Keratinocyte (primary cell): ENCODE measurements around the gene MOG. TPM values are rescaled to one million over a fixed set of nuclear protein-coding genes. Genes with fewer than 3 reads are reported as not detected.
A peak's percentile ranks its signal among the peaks of the same experiment; 100 is the strongest.

ENCODE experiments used
- DNase-seq: peaks from one replicate; pipeline ENCODE4 v3.0.0-alpha.2; 2011; ENCODE audit warnings: low read depth, missing footprints, low spot score
- FAIRE-seq: peaks from 2 replicates; lab custom pipeline; 2011; peaks lifted over from hg19 to GRCh38; lab: Jason Lieb, UNC
- H2AFZ ChIP-seq: 2 replicates; pipeline ENCODE4 v1.6.0; 2012; ENCODE audit warnings: low read length, control low read depth, inconsistent platforms; ENCODE audit not compliant: control insufficient read depth
- H3K27ac ChIP-seq: 2 replicates; pipeline ENCODE4 v1.5.1; 2011; ENCODE audit warnings: low read length; ENCODE audit not compliant: control insufficient read depth, insufficient read depth
- H3K27me3 ChIP-seq: 3 replicates; pipeline ENCODE4 v1.6.0; 2011; ENCODE audit warnings: low read length; ENCODE audit not compliant: control insufficient read depth, insufficient read depth; ENCODE audit errors: extremely low read depth
- H3K36me3 ChIP-seq, 2 experiments: 2 replicates in 1 of 2; 3 replicates in 1 of 2; pipeline ENCODE4 v1.5.1; 2011; ENCODE audit warnings: low read length in 2 of 2, mild to moderate bottlenecking in 1 of 2; ENCODE audit not compliant: control insufficient read depth in 2 of 2, insufficient read depth in 2 of 2; ENCODE audit errors: extremely low read depth in 1 of 2
- H3K4me1 ChIP-seq: 3 replicates; pipeline ENCODE4 v1.5.1; 2011; ENCODE audit warnings: low read length; ENCODE audit not compliant: control insufficient read depth, insufficient read depth; ENCODE audit errors: extremely low read depth
- H3K4me2 ChIP-seq: 3 replicates; pipeline ENCODE4 v1.6.0; 2011; ENCODE audit warnings: low read depth, low read length; ENCODE audit not compliant: control insufficient read depth, insufficient read depth; ENCODE audit errors: extremely low read depth
- H3K4me3 ChIP-seq, 3 experiments: fragments of 200-600 bp in 1 of 3; sonication (generic) in 1 of 3; 2 replicates in 2 of 3; 3 replicates in 1 of 3; pipeline ENCODE4 v1.5.1; 2011 to 2016; ENCODE audit warnings: low read length in 3 of 3, mild to moderate bottlenecking in 3 of 3, control low read depth in 2 of 3, inconsistent platforms in 1 of 3, low read depth in 1 of 3, mixed read lengths in 1 of 3, mixed run types in 1 of 3, moderate library complexity in 1 of 3; ENCODE audit not compliant: control insufficient read depth in 2 of 3, insufficient read depth in 2 of 3; ENCODE audit errors: extremely low read depth in 1 of 3
- H3K79me2 ChIP-seq: 2 replicates; pipeline ENCODE4 v1.6.0; 2012; ENCODE audit warnings: low read length; ENCODE audit not compliant: control insufficient read depth, insufficient read depth
- H3K9ac ChIP-seq: 3 replicates; pipeline ENCODE4 v1.6.0; 2011; ENCODE audit warnings: low read length; ENCODE audit not compliant: control insufficient read depth, insufficient read depth; ENCODE audit errors: extremely low read depth
- H3K9me1 ChIP-seq: 3 replicates; pipeline ENCODE4 v1.6.0; 2011; ENCODE audit warnings: low read length; ENCODE audit not compliant: control insufficient read depth, insufficient read depth; ENCODE audit errors: extremely low read depth
- H3K9me3 ChIP-seq: 2 replicates; pipeline ENCODE4 v1.5.1; 2012; ENCODE audit warnings: low read depth, low read length; ENCODE audit not compliant: control insufficient read depth
- H4K20me1 ChIP-seq: 3 replicates; pipeline ENCODE4 v1.6.0; 2011; ENCODE audit warnings: low read length; ENCODE audit not compliant: control insufficient read depth, insufficient read depth; ENCODE audit errors: extremely low read depth
- CTCF ChIP-seq, 3 experiments: IDR thresholded peaks in 1 of 3; conservative IDR thresholded peaks in 1 of 3; optimal IDR thresholded peaks in 1 of 3; 2 replicates in 2 of 3; 3 replicates in 1 of 3; pipeline versions ENCODE3 to v1.5.1; 2011; ENCODE audit warnings: low read length in 3 of 3, mild to moderate bottlenecking in 3 of 3, moderate library complexity in 2 of 3, control low read depth in 1 of 3, inconsistent platforms in 1 of 3; ENCODE audit not compliant: insufficient read depth in 2 of 3; ENCODE audit errors: extremely low read depth in 1 of 3
- EZH2 ChIP-seq: IDR thresholded peaks from one replicate; pipeline ENCODE4 v1.6.1; 2012; ENCODE audit warnings: inconsistent platforms, mild to moderate bottlenecking, low read length, moderate library complexity
- dilution Hi-C: fragments of 300-500 bp; cut with MboI; formaldehyde crosslinking; loops from one replicate; pipeline ENCODE4 v1.7.0; 2020; ENCODE audit warnings: low sequenced_read_pairs; ENCODE audit not compliant: extremely low pct_ligation_motif_present
- polyA plus RNA-seq, 5 experiments: library from polyadenylated mRNA; depleted of rRNA in 3 of 5; stranded (reverse) in 3 of 5; stranded (forward) in 1 of 5; unstranded in 1 of 5; fragments of >200 nt; gene quantifications; 1 replicate in 1 of 5; 2 replicates in 3 of 5; 3 replicates in 1 of 5; pipeline versions ENCODE4 v1.2.1 to v1.2.3, GENCODE V29; 2011 to 2012; ENCODE audit warnings: missing spikeins in 2 of 5, low read depth in 1 of 5, low replicate concordance in 1 of 5

The MOG gene
- polyA plus RNA-seq, 1 donor (not counting 4 experiments of a cell fraction or from before 2014, with no cell fraction given): not detected

- Histone ChIP-seq H3K4me3 (peak within 1 kb of the TSS in 2 of 3 experiments; percentile 29 to 74), H3K9me1 (no peaks in the 10 kb centered on the region), H3K27ac (peak within 1 kb of the TSS; percentile 92), H3K36me3 (no peaks in the 10 kb centered on the region), H3K4me2 (peak within 1 kb of the TSS; percentile 22), H3K27me3 (no peaks in the 10 kb centered on the region), H2AFZ (peak within 1 kb of the TSS; percentile 70), H3K9ac (peak within 1 kb of the TSS; percentile 78), H3K9me3 (peaks cover 5% of the 10 kb centered on the region), H3K79me2 (no peaks in the 10 kb centered on the region), H3K4me1 (peaks cover 39% of the 10 kb centered on the region), H4K20me1 (no peaks in the 10 kb centered on the region)
- DNase-seq: no peak
- dilution Hi-C loops: no loop called here
- FAIRE-seq: no peak
- TF ChIP-seq EZH2 (no peak), CTCF (optimal IDR thresholded peaks at IDR 0.05 in 1 of 3, IDR thresholded peaks at IDR 0.05 in 1 of 3, conservative IDR thresholded peaks at IDR 0.05 in 1 of 3; ENCODE audit: extremely low read depth in 1 of 3, insufficient read depth in 2 of 3, low read length in 3 of 3) (no peak)
Measured at GRCh38 chr6:29680904-29681303, 24.0 kb downstream of the MOG start, which contains the start of gene ZFP57. TSS of gene ZFP57 (minus strand) at chr6:29681152. CDS start at chr6:29677003, 4,149 bp downstream.

- no peaks in the 10 kb centered on the region for H3K79me2 ChIP-seq
- no peaks in the 10 kb centered on the region for H3K27me3 ChIP-seq
- FAIRE-seq (no peak), DNase-seq (no peak)
- H2AFZ ChIP-seq: no peak overlapping the region
- H3K9ac ChIP-seq: no peak overlapping the region
- no peaks in the 10 kb centered on the region for H3K9me1 ChIP-seq
- no peaks in the 10 kb centered on the region for H3K36me3 ChIP-seq
- no peaks in the 10 kb centered on the region for H4K20me1 ChIP-seq
- no peak overlapping the region for H3K4me3 ChIP-seq
- dilution Hi-C loops: no loop called here
- no peak overlapping the region for H3K27ac ChIP-seq
- H3K4me2 ChIP-seq: no peak overlapping the region
- H3K4me1 ChIP-seq: peaks cover 32% of the 10 kb centered on the region
- TF ChIP-seq CTCF (optimal IDR thresholded peaks at IDR 0.05 in 1 of 3, IDR thresholded peaks at IDR 0.05 in 1 of 3, conservative IDR thresholded peaks at IDR 0.05 in 1 of 3; ENCODE audit: extremely low read depth in 1 of 3, insufficient read depth in 2 of 3, low read length in 3 of 3): no peak
- TF ChIP-seq EZH2: no peak
- H3K9me3 ChIP-seq: peaks cover 5% of the 10 kb centered on the region
Measured at GRCh38 chr6:29681811-29682210, 24.9 kb downstream of the MOG start.
